DMS 273 treated with DMSO at 0.1 percent for 48 hours (cell line): ENCODE results near the gene BAHCC1.

Experiments used
- DNase-seq: peaks from one replicate; lab custom pipeline; 2025; lab: John Stamatoyannopoulos, UW

BAHCC1 gene

GRCh38 chr17:81398176-81398831, 3.0 kb downstream of the BAHCC1 start:
- no peak for DNase-seq

GRCh38 chr17:81398832-81399411, 3.7 kb downstream of the BAHCC1 start:
- no peak for DNase-seq

- DNase-seq, result no peak
Measured at GRCh38 chr17:81399481-81400153, 4.4 kb downstream of the BAHCC1 start.

- DNase-seq, result no peak
Measured at GRCh38 chr17:81400154-81400977, 5.1 kb downstream of the BAHCC1 start.

- no peak for DNase-seq
Measured at GRCh38 chr17:81400996-81401722, 5.9 kb downstream of the BAHCC1 start.

- no peak for DNase-seq
Measured at GRCh38 chr17:81401723-81402529, 6.7 kb downstream of the BAHCC1 start.

GRCh38 chr17:81402530-81402941, 7.3 kb downstream of the BAHCC1 start:
- DNase-seq, result no peak

GRCh38 chr17:81402981-81403467, 7.8 kb downstream of the BAHCC1 start:
- DNase-seq, result no peak

- DNase-seq, result no peak
Measured at GRCh38 chr17:81403671-81404534, 8.6 kb downstream of the BAHCC1 start.

GRCh38 chr17:81404558-81405165, 9.4 kb downstream of the BAHCC1 start:
- DNase-seq, result no peak

- no peak for DNase-seq
Measured at GRCh38 chr17:81405411-81405872, 10.2 kb downstream of the BAHCC1 start.

- no peak for DNase-seq
Measured at GRCh38 chr17:81406117-81406953, 11.1 kb downstream of the BAHCC1 start.

- no peak for DNase-seq
Measured at GRCh38 chr17:81408049-81408448, 12.8 kb downstream of the BAHCC1 start.

- no peak for DNase-seq
Measured at GRCh38 chr17:81409190-81409935, 14.1 kb downstream of the BAHCC1 start.

GRCh38 chr17:81410852-81411251, 15.6 kb downstream of the BAHCC1 start:
- DNase-seq, result no peak

GRCh38 chr17:81411305-81411704, 16.0 kb downstream of the BAHCC1 start:
- DNase-seq, result no peak

GRCh38 chr17:81412490-81413093, 17.3 kb downstream of the BAHCC1 start:
- no peak for DNase-seq
